GM12801 (cell line): ENCODE data around the gene FOLR1.

Source experiments
- TF ChIP-seq, protein P1 (sequence below): IDR thresholded peaks from one replicate; pipeline ENCODE4 v1.5.1; 2011; ENCODE audit warnings: control low read depth; ENCODE audit not compliant: insufficient read length; ENCODE audit errors: extremely low read depth

FOLR1 gene

DNA sequence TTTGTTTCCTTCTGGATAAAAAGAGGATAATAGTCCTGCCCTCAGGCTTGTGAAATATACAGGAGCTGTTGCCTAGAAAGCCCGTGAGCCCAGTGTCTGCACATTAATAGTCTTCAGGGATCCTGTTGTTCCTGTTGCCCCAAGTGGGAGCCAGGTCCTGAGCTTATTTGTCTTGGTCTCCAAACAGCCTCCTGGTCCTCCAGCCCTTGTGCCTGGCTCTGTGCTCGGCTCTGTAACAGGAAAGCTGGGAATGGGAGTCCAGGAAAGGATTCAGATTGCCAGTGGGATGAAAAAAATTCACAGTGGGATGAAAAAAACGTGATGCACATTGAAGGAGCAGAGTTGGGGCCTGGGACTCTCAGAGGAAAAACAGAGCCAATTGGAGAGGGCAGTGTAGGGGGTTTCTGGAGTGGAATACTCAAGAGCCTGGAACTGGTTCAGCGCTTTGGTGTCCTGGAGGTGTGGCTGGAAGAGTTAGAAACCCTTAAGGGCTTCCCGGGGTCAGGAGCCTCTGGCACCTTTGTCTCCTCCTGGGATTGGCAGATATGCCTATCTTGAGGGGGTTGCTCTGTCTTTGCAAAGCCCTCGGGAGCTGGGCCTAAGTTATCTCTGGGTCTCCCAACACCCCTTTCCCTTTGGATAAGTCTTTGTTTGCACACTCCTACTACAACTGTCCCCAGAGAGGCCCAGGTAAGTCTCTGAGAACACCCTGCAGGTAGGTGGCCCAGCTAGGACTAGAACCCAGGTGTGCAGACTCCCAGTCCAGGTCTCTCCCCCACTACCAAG, 30.4 kb downstream of the FOLR1 start:
- TF ChIP-seq, protein P1, sequence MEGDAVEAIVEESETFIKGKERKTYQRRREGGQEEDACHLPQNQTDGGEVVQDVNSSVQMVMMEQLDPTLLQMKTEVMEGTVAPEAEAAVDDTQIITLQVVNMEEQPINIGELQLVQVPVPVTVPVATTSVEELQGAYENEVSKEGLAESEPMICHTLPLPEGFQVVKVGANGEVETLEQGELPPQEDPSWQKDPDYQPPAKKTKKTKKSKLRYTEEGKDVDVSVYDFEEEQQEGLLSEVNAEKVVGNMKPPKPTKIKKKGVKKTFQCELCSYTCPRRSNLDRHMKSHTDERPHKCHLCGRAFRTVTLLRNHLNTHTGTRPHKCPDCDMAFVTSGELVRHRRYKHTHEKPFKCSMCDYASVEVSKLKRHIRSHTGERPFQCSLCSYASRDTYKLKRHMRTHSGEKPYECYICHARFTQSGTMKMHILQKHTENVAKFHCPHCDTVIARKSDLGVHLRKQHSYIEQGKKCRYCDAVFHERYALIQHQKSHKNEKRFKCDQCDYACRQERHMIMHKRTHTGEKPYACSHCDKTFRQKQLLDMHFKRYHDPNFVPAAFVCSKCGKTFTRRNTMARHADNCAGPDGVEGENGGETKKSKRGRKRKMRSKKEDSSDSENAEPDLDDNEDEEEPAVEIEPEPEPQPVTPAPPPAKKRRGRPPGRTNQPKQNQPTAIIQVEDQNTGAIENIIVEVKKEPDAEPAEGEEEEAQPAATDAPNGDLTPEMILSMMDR = no peak

DNA sequence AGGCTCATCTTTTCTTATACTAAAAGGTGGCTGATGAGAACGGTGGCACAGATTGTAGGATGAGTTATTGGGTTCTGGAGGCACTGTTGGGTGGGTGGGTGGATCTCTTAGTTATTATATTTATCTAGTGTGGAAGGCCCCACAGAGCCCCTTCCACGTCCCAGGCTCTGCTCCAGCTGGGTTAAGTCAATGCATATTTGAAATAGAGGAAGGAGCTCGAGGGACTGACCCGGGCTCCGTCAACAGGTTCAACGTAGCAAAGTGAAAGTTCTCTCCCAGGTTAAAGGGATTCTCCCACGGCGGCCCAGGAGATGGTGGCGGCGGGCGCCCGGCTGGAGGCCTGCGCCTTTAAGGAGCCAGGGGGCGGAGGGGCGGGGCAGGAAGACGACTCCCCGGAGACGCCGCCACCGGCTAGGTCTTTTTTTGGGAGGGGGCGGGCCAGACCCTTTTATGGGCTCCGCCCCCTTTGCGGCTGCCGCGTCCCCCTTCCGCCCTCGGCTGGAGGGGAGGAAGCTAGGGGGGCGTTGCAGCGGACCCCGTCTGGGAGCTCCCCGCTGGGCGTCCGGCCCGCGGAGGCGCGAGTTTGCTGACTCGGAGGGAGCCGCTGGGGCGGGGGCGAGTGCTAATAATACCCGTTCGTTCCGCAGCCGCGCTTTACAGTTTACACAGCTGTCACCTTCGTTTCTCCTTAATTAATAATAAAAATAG, 31.1 kb downstream of the FOLR1 start:
- TF ChIP-seq, protein P1 = no peak

DNA sequence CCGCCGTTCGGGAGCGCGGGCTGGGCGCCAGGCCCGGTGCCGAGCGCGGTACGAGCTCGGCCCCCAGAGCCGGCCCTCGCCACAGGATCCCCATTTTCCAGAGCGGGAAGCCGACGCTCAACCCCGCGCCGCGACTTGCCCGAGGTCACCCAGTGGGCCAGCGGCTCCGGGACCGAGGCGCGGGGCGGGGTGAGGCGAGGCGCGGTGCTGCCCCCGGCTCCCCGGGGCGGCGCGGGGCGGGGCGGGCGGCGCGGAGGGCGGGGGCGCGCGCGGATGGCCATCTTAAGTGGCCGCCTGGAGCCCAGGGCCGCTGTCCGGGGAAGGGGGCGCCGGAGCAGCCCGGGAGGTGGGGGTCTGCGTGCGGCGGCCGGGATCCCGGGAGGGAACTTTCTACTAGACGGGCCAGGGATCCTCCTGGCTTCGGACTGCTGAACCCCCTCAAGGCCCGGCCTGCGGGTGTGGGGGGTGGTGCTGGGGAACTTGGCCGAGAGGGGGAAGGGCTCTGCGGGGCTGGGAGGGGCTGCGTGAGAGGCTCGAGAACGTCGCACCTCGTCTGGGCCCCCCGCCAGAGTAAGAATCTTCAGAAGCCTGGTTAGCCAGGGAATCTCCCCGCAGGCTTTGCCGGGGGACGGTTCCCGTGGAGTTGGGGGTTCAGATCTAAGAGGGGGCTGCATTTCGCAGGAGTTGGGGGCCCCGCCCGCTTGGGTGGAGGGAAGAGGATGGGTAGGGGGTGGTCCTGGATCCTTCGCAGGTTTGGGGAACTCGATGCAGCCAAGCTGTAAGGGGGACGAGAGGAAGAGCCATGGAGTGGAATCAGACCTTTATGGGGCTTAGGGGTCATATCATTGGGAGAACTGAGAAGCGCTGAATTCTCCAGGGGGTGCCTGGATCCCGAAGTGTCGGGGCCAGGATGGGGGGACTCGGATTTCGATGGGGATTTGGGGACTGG, 31.9 kb downstream of the FOLR1 start:
- TF ChIP-seq, protein P1 = no peak

DNA sequence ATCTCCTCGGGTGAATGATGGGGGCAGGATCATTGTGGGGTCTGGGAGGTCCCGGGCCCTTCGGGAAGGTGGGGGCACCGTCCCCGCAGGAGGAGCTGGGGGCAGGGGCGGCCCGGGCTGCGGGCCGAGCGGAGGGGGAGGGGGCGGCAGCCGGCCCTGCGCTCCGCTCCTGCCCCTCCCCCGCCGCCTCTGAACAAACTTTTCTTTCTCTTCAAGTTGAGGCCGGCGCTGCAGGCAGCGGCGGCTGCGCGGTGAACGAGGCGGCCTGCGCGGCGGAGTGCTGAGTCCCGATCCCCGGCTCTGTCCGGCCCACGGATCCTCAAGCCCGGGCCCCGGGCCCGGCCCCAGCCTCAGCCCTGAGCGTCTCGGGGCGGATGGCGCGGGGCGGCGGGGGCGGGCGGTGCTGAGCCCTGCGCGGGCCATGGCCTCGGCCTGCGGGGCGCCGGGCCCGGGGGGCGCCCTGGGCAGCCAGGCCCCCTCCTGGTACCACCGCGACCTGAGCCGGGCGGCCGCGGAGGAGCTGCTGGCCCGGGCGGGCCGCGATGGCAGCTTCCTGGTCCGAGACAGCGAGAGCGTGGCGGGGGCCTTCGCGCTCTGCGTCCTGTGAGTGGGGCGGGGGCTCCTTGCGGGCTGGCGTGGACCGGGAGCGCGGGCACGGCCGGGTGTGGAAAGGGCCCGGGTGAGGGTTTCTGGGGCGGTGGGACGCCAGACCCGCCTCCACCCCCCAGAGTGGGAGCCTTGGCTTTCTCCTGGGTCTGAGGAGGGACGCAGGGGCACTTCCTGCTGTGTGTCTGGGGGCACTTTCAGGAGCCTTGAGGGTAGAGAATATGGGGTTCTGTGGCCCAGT, 32.8 kb downstream of the FOLR1 start, which contains the start of gene INPPL1:
INPPL1 (plus strand) TSS at position 204 of the 847 bp plus-strand sequence; CDS start at position 422, 218 bp downstream.
- TF ChIP-seq, protein P1 = no peak

DNA sequence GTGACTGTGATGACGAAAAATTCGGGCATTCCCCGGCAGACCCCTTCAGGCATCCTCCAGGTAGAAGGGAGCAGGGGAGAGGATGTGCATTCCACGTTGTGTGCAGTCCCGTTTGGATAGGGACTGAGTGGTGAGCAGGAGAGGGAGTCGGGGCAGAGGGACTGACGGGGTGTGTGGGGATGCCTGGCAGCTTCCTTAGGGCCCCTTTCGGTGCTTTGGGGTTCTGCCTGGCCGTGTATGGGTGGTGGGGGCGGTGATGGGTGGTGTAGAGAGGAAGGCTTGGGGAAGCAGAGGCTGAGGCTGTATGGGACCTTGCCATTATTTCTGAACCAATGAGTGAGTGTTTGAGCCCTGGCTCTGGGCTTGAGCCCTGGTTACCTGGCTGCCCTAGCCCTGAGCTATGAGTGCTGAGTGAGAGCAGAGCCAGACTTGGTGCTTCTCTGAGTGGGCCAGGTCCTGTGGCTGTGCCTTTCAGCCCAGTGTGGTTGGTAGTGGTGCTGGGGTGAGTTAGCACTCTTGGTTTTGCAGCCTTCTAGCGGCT, 33.5 kb downstream of the FOLR1 start:
- TF ChIP-seq, protein P1 = no peak

DNA sequence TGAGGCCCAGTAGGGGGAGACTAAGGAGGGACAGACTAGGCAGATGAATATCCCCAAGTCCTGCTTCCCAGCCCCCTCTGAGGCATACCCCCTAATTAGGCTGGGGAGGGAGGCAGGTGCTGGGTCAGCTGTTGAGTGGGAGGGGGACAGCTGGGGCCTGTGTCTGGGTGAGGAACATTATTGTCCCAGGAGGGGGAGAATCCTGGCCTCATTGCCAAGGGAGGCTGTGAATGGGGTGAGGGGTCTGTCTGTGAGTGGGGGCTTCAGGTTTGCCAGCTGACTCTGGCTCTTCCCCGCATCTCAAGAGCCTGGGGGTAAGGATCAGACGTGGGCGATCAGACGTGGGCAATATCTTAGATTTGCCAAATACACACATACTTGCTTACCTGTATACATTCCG, 34.8 kb downstream of the FOLR1 start:
- TF ChIP-seq, protein P1 = no peak
